Measurements from ENCODE around the gene SSBP2.

- no peak for TF ChIP-seq CTCF (IDR thresholded peaks at IDR 0.05)
- TF ChIP-seq EP300 (IDR thresholded peaks at IDR 0.05): no peak
- TF ChIP-seq POLR2A (IDR thresholded peaks at IDR 0.05): no peak
These were observed 212.9 kb downstream of the SSBP2 start for GRCh38 chr5:81537905-81538547.
